22Rv1 (cell line): ENCODE measurements around the gene TCAP.

Experiments used
- ZFX ChIP-seq: fragments of 450-650 bp; IDR thresholded peaks from 2 replicates; pipeline ENCODE4 v1.6.1; 2017; ENCODE audit warnings: antibody characterized with exemption, borderline replicate concordance
- TF ChIP-seq, protein P1 (sequence below): fragments of 450-650 bp; IDR thresholded peaks from 2 replicates; pipeline ENCODE4 v1.5.1; 2017; ENCODE audit warnings: mild to moderate bottlenecking

DNA sequence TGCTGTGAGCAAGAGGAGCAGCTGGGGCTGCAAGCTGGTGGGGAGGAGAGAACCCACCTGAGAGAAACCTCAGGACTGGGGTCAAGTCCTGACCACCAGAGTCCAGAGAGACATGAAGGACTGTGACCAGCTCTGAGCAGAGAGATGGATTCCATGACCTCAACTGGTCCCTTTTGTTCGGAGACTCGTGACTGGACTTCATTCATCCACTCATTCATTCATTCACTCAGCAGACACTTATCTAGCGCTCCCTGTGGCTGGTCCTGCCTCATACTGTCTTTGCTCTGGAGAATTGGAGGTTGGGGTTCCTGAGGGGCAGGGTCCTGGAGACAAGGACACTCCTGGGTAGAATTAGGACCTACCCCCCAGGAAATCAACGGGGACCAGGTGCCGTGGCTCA lies 38.8 kb downstream of the TCAP start:
- TF ChIP-seq, protein P1, sequence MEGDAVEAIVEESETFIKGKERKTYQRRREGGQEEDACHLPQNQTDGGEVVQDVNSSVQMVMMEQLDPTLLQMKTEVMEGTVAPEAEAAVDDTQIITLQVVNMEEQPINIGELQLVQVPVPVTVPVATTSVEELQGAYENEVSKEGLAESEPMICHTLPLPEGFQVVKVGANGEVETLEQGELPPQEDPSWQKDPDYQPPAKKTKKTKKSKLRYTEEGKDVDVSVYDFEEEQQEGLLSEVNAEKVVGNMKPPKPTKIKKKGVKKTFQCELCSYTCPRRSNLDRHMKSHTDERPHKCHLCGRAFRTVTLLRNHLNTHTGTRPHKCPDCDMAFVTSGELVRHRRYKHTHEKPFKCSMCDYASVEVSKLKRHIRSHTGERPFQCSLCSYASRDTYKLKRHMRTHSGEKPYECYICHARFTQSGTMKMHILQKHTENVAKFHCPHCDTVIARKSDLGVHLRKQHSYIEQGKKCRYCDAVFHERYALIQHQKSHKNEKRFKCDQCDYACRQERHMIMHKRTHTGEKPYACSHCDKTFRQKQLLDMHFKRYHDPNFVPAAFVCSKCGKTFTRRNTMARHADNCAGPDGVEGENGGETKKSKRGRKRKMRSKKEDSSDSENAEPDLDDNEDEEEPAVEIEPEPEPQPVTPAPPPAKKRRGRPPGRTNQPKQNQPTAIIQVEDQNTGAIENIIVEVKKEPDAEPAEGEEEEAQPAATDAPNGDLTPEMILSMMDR = no peak
- TF ChIP-seq ZFX = no peak
